Occipital lobe (tissue), 2 donors: ENCODE results near the gene L1TD1. TPM values are rescaled to one million over a fixed set of nuclear protein-coding genes. Genes with fewer than 3 reads are reported as not detected.
A peak's percentile ranks its signal among the peaks of the same experiment; 100 is the strongest.
"Not testable (repeated sequence)": the region's sequence is repeated elsewhere in the genome, so short reads cannot be mapped to it uniquely, and the experiment has no call there.

Source experiments
- DNase-seq: peaks from one replicate; lab custom pipeline; 2025; lab: John Stamatoyannopoulos, UW
- total RNA-seq: library from RNA; depleted of rRNA; stranded (reverse); fragments of >200 nt; gene quantifications from one replicate; pipeline ENCODE4 v1.2.3, GENCODE V29; 2014

The L1TD1 gene, protein sequence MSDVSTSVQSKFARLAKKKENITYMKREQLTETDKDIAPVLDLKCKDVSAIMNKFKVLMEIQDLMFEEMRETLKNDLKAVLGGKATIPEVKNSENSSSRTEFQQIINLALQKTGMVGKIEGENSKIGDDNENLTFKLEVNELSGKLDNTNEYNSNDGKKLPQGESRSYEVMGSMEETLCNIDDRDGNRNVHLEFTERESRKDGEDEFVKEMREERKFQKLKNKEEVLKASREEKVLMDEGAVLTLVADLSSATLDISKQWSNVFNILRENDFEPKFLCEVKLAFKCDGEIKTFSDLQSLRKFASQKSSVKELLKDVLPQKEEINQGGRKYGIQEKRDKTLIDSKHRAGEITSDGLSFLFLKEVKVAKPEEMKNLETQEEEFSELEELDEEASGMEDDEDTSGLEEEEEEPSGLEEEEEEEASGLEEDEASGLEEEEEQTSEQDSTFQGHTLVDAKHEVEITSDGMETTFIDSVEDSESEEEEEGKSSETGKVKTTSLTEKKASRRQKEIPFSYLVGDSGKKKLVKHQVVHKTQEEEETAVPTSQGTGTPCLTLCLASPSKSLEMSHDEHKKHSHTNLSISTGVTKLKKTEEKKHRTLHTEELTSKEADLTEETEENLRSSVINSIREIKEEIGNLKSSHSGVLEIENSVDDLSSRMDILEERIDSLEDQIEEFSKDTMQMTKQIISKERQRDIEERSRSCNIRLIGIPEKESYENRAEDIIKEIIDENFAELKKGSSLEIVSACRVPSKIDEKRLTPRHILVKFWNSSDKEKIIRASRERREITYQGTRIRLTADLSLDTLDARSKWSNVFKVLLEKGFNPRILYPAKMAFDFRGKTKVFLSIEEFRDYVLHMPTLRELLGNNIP
- not detected for total RNA-seq

- DNase-seq: no peak
Observed at GRCh38 chr1:62194651-62195544, at the start of gene L1TD1. Gene L1TD1, plus strand, starts transcription at chr1:62194849. Its CDS starts 11,780 bp downstream, at chr1:62206629.

- no peak for DNase-seq
Observed at GRCh38 chr1:62159940-62160348, 34.7 kb upstream of the L1TD1 start.

DNA sequence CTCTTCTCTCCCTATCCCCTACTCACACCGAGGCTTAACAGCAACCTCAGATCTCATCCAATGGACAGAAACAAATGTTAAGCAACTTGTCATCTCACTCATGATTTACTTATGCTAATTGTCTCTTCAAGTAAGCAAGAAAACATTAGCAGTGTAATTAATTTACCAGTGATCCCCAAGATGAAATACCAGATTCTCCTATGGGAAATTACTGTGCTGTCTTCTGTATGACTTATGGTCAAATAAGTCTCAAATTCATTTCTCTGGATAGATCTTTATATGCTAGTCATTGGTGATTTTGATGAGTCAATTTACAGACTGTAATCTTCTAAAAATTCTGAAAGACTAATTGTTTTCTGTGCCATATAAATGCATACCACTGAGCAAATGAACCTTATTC is 32.9 kb upstream of the L1TD1 start:
- DNase-seq: no peak

DNA sequence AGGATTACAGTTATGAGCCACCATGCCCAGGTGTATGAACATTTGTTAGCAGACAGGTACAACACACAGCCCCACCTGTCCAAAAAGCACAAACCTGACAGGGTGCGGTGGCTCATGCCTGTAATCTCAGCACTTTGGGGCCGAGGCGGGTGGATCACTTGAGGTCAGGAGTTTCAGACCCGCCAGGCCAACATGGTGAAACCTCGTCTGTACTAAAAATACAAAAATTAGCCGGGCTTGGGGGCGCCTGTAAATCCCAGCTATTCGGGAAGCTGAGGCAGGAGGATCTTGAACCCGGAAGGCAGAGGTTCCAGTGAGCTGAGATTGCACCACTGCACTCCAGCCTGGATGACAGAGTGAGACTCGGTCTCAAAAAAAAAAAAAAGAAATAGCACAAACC is 24.3 kb upstream of the L1TD1 start:
- not testable (repeated sequence) for DNase-seq

DNA sequence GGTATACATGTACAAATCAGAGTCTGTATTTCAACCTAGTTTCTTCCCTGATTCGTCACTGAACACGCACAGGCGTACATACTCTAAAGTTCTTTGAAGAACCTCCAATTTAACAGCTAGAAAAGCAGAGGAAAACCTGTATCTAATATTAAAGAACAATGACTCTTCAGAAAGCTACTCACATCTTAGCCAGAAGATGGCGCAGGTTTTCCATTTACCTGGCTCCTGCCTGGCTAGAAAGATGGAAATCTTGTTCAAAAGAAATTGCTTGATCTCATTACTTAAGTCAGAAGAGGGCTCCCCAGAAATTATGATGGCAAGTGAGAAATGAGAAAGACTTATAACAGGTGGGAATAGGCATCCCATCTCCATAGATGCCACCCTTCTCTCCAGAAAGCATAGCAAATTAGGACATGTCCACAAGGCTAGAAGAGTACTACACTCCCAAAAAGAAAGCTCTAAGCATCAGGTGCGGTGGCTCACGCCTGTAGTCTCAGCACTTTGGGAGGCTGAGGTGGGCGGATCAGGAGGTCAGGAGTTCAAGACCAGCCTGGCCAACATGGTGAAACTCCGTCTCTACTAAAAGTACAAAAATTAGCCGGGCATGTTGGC is 19.0 kb upstream of the L1TD1 start:
- peak; percentile 2 for DNase-seq

DNA sequence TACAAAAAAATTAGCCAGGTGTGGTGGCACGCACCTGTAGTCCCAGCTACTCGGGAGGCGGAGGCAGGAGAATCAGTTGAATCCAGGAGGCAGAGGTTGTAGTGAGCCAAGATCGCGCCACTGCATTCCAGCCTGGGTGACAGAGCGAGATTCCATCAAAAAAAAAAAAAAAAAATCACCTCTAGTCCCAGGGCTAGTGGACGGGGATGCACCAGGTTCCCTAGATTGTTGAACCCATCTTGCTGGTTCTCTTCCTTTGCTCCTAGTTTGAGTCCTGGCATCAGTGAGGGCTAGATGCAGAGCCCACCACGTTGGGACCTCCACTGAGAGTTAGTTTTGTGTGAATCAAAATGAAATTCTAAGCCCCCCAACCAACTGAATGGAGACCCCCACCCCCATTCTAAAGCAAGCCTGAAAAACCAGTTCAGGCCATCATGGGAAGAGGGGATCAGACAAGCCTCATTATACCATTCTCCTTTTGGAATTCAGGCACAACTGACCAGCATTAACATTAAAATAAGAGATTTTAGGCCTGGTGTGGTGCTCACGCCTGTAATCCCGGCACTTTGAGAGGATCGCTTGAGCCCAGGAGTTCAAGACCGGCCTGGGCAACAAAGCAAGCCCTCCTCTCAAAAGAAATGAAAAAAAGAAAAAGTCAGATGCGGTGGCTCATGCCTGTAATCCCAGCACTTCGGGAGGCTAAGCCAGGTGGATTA is 17.9 kb upstream of the L1TD1 start:
- no peak for DNase-seq

- DNase-seq: no peak
Observed at GRCh38 chr1:62177621-62178020, 17.0 kb upstream of the L1TD1 start.

- no peak for DNase-seq
Observed at GRCh38 chr1:62178372-62178771, 16.3 kb upstream of the L1TD1 start.

DNA sequence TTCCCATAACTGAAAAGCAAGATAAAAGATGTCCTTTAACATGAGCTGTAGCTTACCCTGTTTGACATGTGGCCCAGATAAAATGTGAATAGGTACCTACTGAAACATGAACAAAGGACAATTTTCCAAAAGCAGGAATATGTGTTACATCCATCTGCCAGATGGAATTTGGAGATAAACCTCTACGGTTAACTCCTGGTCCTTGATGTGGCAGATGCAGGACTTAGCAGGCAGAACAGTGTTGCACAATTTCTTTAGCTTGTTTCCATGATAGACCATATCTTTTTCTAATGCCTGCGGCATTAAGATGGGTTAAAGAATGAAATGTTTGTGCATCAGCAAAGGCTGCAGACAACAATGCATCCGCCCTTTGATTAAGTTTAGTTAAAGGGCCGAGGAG is 14.6 kb upstream of the L1TD1 start:
- DNase-seq: not testable (repeated sequence)

DNA sequence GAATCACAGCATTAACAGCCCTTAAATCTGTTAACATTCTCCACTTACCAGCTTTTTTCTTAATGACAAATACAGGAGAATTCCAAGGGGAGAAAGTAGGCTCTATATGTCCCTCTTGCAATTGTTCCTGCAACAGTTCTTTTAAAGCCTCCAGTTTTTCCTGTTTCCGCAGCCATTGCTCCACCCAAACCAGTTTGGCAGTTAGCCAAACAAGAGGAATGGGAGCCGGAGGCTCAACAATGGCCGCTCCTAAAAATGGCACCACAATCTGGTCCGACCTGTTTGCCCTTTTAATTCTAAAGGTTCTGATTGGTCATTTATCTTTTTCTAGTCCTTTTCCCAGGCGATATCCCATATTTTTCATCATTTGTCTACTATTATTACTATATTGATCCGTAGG is 14.0 kb upstream of the L1TD1 start:
- no peak for DNase-seq

DNA sequence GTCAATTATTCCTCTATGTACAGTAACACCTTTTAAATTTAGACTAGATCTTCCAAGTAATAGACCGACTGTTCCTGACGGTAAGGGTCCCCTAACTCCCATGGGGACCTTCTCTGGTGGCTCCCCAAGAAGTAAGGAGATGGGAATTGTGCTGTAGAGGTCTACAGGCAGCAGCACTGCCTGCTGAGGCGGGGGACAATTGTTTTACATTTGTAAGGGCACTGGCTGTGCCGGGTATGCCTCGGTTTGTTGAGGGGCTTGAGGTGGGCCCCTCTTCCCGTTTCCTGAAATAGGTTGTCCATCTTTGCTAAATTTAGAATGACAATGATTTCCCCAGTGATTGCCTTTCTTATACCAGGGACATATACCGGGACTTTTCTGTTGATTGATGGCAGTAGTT is 13.1 kb upstream of the L1TD1 start:
- no peak for DNase-seq

GRCh38 chr1:62182157-62182556 is 12.5 kb upstream of the L1TD1 start:
- not testable (repeated sequence) for DNase-seq

DNA sequence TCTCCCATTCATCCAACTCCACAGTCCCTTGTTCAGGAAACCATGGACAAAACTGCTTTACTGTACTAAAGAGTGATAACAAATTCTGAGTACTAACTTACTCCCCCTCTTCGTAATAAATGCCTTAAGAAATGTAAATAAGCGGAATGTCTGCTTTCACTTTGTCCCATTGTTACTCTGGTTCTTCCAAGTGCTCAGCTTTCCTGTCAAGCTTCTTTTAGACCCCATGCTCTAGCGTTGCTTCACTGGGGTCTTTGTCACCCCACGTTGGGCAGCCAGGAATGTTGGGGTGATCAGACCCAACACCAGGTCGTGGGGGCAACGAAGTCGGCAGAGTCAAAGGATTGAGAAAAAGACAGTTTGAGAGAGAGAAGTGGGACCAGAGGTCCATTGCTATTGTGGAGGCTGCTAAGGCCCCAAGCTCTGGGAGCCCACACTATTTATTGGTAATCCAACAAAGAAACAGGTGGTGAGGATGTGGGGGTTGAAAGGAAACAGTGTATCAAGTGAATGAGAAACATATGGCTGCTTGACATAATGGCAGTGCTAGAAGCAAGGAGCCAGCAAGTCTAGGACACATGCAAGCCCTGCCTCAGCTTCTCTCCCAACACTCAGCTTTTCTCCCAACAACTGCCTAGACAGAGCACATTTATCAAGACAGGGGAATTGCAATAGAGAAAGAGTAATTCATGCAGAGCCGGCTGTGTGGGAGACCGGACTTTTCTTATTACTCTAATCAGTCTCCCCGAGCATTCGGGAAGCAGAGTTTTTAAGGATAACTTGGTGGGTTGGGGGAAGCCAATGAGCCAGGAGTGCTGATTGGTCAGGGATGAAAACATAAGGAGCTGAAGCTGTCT is 11.3 kb upstream of the L1TD1 start:
- DNase-seq: not testable (repeated sequence)

GRCh38 chr1:62184336-62184735 is 10.3 kb upstream of the L1TD1 start:
- DNase-seq: no peak

- not testable (repeated sequence) for DNase-seq
Observed at GRCh38 chr1:62185233-62185632, 9.4 kb upstream of the L1TD1 start.

DNA sequence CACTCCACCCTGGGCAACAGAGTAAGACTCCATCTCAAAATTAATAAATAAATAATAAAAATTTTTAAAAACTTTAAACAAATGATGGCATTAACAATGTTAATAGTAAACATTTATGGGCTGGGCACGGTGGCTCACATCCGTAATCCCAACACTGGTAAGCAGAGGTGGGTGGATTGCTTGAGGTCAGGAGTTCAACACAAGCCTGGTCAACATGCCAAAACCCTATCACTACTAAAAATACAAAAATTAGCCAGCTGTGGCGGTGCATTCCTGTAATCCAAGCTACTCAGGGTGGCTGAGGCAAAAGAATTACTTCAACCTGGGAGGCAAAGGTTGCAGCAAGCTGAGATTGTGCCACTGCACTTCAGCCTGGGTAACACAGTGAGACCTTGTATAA is 9.0 kb upstream of the L1TD1 start:
- no peak for DNase-seq

- no peak for DNase-seq
Observed at GRCh38 chr1:62187548-62187947, 7.1 kb upstream of the L1TD1 start.

GRCh38 chr1:62188111-62188510 is 6.5 kb upstream of the L1TD1 start:
- no peak for DNase-seq

- no peak for DNase-seq
Observed at GRCh38 chr1:62196086-62196690, 1.5 kb downstream of the L1TD1 start.
